Measurements from ENCODE around the gene S1PR1.
"Not testable (repeated sequence)": the region's sequence is repeated elsewhere in the genome, so short reads cannot be mapped to it uniquely, and the experiment has no call there.

Gene S1PR1

GRCh38 chr1:101219924-101220870, 16.6 kb upstream of the S1PR1 start:
- DNase-seq (ENCODE audit: low spot score) = no peak

- DNase-seq (ENCODE audit: low spot score) = no peak
Observed at GRCh38 chr1:101220906-101221305, 15.9 kb upstream of the S1PR1 start.

- no peak for DNase-seq (ENCODE audit: low spot score)
Observed at GRCh38 chr1:101221945-101222429, 14.8 kb upstream of the S1PR1 start.

GRCh38 chr1:101227837-101228236, 9.0 kb upstream of the S1PR1 start:
- DNase-seq (ENCODE audit: low spot score) = no peak

GRCh38 chr1:101228424-101229134, 8.2 kb upstream of the S1PR1 start:
- no peak for DNase-seq (ENCODE audit: low spot score)

- not testable (repeated sequence) for DNase-seq (ENCODE audit: low spot score)
Observed at GRCh38 chr1:101232182-101232581, 4.6 kb upstream of the S1PR1 start.

- DNase-seq (ENCODE audit: low spot score) = no peak
Observed at GRCh38 chr1:101233495-101233894, 3.3 kb upstream of the S1PR1 start.

- DNase-seq (ENCODE audit: low spot score) = no peak
Observed at GRCh38 chr1:101235216-101235695, 1.6 kb upstream of the S1PR1 start.

GRCh38 chr1:101235696-101236515, 913 bp upstream of the S1PR1 start:
- DNase-seq (ENCODE audit: low spot score) = no peak

GRCh38 chr1:101237229-101237837, 514 bp downstream of the S1PR1 start:
- no peak for DNase-seq (ENCODE audit: low spot score)

GRCh38 chr1:101238031-101238628, 1.3 kb downstream of the S1PR1 start:
- DNase-seq (ENCODE audit: low spot score) = no peak

- peak; percentile 67 for DNase-seq (ENCODE audit: low spot score)
Observed at GRCh38 chr1:101238681-101239094, 1.9 kb downstream of the S1PR1 start.

GRCh38 chr1:101239095-101240040, 2.5 kb downstream of the S1PR1 start:
- DNase-seq (ENCODE audit: low spot score) = no peak

GRCh38 chr1:101240041-101240430, 3.2 kb downstream of the S1PR1 start:
- DNase-seq (ENCODE audit: low spot score) = no peak

- DNase-seq (ENCODE audit: low spot score) = no peak
Observed at GRCh38 chr1:101241485-101242225, 4.8 kb downstream of the S1PR1 start.

- DNase-seq (ENCODE audit: low spot score) = no peak
Observed at GRCh38 chr1:101242324-101243050, 5.7 kb downstream of the S1PR1 start.

- no peak for DNase-seq (ENCODE audit: low spot score)
Observed at GRCh38 chr1:101243751-101244150, 6.9 kb downstream of the S1PR1 start.

- DNase-seq (ENCODE audit: low spot score) = no peak
Observed at GRCh38 chr1:101244842-101245241, 8.0 kb downstream of the S1PR1 start.
